CD4-positive, alpha-beta T cell treated with Interleukin-12 subunit alpha and Interleukin-12 subunit beta, for 1 hour (primary cell): Measurements from ENCODE around the gene FAM234A.

Experiments used
- DNase-seq: peaks from one replicate; pipeline ENCODE4 v3.0.0-alpha.2; 2020

The FAM234A gene

DNA sequence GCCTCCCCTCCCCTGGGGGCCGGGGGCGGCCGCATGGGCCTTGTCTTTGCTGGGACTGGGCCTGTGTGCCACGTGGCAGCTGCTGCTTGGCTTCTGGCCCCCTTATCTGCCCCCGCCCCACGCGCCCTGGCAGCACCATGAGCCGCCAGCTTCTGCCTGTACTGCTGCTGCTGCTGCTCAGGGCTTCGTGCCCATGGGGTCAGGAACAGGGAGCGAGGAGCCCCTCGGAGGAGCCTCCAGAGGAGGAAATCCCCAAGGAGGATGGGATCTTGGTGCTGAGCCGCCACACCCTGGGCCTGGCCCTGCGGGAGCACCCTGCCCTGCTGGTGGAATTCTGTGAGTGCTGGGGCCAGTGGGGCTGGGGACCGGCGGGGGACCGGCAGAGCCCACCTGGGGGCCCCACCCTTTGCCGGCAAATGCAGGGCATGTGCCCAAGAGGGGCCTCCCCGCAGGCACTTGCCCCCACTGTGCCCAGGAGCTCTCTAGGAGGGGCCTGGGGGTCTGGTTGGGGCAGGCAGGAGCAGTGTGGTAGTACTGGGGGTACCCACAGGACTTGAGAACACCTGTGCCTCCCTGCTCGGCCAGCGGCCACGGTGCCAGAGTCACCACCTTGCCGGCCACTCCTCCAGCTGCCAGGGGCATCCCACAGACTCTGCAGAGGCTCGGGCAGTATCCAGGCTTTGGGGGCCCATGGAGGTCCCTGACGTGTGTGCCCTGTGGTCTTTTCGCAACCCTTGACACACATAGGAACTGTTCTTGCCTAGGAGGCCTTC lies 48.6 kb downstream of the FAM234A start, which contains the start of gene PDIA2:
PDIA2 (plus strand) TSS at position 132 of the 773 bp plus-strand sequence; CDS start at position 138, 6 bp downstream.
- no peak for DNase-seq

DNA sequence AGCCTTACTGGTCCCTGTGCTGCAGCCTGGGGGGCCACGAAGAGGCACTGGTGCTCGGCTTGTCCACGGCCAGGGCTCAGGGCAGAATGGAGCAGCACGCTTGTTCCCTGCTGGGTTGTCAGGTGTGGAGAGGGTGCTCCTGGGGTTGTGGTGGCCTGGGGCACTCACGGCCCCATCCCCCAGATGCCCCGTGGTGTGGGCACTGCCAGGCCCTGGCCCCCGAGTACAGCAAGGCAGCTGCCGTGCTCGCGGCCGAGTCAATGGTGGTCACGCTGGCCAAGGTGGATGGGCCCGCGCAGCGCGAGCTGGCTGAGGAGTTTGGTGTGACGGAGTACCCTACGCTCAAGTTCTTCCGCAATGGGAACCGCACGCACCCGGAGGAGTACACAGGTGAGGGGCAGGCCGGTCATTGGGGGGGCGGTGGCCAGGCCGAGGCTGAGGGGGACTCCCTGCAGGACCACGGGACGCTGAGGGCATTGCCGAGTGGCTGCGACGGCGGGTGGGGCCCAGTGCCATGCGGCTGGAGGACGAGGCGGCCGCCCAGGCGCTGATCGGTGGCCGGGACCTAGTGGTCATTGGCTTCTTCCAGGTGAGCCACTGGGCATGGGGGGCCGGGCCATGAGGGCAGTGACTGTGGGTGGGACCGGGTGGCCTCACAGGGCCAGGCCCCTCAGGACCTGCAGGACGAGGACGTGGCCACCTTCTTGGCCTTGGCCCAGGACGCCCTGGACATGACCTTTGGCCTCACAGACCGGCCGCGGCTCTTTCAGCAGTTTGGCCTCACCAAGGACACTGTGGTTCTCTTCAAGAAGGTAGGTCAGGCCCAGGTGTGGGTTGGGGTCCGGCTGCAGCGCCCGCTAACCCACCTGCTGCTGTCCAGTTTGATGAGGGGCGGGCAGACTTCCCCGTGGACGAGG lies 49.8 kb downstream of the FAM234A start:
- DNase-seq: no peak

GRCh38 chr16:285146-286055 lies 50.8 kb downstream of the FAM234A start:
- DNase-seq: no peak

DNA sequence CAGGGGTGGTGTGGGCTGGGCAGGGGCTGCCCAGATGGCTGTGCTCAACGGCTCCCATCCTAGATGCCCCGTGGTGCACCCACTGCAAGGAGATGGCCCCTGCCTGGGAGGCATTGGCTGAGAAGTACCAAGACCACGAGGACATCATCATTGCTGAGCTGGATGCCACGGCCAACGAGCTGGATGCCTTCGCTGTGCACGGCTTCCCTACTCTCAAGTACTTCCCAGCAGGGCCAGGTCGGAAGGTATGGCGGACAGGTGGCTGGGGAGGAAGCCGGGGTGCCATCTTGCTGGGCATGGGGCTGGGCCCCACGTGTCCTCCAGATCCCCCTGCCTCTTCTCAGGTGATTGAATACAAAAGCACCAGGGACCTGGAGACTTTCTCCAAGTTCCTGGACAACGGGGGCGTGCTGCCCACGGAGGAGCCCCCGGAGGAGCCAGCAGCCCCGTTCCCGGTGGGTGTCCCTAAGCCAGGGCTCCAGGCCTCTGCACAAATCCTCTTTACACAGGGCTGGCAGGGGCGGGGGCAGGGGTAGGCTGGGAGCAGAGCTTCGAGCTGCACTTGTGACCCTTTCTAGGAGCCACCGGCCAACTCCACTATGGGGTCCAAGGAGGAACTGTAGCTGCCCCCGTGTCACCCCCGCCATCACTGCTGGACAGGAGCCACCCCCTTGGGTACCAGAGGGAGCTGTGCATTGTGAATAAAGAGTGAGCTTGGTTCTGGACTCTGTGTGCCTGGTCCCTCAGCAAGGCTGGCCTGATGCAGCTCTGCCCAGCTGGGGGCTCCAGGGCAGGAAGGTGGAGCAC lies 52.1 kb downstream of the FAM234A start:
- no peak for DNase-seq

GRCh38 chr16:287298-287811 lies 52.7 kb downstream of the FAM234A start:
- no peak for DNase-seq

DNA sequence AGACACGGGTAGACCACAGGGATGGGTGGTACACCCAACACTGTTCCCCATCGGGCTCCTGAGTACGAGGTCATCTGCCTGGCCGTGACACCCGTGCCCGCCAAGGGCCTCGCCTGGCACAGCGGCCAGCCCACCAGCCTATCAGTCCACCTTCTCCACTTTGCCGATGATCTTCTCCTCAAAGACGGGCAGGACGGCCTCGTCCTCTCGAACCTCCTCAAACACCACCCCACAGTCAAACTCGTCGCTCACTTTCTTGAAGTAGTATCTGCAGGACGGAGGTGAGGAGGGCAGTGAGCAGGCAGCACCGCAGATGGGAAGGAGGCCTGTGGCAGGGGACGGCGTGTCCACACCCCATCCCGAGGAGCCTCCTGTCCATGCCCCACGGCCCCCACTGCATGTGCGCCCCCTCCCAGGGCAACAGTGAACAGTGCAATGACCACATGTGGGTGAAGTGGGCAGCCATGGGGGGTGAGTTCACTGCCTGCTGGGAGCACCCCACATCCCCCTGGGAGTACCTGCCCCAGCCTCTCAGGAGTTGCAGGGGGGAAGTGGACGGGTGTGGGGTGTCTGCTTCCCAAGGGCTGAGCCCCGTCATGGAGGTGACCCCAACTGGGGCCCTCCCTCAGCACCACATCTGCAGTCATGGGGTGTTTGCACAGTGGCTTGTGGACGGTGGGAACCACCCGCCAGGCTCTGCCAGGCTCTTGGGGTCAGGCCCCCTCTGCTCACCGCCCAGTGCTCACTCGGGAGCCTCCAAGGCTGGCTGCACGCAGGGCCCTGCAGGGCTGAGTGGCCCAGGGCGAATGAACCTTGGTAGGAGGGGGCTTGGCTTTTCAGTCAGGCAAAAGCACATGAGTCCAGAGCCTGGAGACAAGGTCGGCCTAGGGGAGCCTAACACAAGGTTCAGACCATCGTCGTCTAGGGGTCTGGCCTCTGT lies 53.6 kb downstream of the FAM234A start:
- DNase-seq: no peak

DNA sequence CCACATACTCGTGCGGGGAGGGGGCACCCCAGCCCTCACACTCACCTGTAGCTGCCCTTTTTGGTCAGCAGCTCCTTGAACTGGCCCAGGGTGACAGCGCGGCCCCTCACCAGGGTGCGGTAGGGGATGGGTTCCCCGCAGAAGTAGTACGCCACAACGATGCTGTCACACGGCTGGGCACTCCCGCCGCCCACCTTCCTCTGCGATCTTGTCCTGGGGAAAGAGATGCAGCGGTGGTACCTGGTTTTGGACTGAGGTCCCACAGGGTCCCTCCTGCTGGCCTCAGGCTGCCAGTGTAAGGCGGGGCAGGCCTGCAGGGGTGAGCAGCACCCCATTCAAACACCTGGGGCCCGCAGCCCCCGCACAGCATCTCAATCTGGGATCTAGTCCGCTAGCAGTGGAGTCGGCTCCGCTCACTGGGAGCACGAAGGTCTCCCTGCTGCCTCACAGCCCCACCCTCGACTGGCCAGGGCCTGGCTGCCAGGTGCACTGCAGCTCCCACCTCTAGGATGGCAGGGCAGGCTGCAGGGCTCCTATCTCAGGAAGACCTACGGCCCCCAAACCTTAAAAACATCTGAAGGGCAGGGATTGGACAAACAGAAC lies 54.9 kb downstream of the FAM234A start:
- no peak for DNase-seq

DNA sequence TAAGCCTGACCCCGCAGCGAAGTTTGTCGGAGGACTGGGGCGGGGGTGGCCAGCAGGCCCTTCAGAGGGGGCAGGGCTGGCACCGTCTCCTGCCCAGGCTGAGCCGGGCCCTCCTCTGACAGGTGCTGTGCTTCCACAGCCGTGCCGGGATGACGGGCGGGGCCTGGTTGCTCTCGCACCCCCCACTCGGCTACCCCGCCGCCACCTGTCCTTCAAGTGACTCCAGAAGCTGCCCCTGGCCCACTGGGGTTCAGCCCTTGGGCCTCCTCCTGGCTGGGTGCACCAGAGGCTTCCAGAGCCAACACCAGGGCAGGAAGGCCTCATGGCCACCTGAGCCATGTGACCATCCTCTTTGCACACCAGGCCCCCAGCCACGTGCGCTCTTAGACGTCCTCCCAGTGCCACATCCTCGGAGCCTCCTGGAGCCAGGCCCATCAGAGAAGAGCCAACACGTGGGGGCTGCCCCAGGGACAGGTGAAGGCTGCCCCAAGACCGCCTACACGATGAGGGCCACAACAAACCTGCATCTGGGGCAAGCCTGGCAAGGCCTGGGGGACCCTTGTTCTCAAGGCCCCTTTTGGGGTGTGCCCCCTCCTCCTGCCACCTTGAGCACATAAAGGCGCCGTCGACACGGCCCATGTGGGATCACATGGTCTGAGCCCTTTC lies 55.5 kb downstream of the FAM234A start:
- DNase-seq: no peak

DNA sequence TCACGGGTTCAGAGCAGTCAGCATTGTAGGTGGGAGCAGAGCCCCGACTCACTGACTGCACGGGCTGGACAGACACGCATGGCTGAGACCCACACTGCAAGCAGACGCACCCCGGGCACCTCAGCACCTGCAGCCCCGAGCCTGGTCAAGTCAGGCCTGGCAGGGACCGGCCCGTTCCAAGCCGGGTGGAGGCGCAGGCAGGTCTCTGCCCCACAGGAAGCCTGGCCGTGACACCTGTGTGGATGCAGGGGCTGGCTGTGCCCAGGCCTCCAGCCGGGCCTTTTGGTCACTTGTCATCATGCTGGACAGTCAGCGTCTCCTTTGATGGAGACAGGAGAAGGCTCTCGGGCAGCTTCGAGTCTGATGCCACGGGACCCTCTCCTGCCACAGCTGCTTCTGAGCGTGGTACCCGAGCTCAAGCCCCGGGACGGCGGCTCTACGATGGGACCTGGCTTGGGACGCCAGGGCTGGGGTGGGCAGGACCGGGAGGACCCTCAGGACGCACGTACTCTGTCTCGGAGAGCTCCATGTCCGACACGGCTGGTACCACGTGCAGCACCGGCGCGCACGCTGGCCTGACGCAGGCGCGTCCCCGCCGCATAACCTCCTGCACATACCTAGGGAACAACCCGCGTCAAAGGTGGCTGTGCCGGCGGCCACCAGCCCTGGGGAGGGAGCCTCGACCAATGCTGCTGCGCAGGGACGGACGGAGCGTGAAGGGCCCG lies 56.2 kb downstream of the FAM234A start:
- DNase-seq: no peak

- no peak for DNase-seq
These were observed 56.9 kb downstream of the FAM234A start for GRCh38 chr16:291539-291938.

- no peak for DNase-seq
These were observed 58.6 kb downstream of the FAM234A start for GRCh38 chr16:293043-293775.

DNA sequence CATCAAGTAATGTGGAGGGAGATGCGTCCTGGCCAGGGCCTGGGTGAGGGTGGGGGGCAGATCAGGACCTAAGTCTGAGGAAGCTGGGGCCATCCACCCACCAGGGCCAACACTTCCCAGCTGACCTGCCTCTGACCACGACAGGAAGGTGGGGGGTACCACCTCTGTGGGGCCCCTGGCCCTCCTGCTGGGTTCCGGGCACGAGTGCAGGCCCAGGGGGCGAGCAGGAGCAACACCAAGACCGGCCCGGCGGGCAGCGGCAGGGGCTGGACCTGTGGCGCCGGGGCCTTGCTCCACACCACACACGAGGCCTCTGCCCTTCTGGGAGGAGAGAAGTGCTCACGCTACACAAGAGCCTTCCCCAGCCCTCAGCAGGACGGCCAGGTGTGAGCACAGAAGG lies 61.7 kb downstream of the FAM234A start:
- DNase-seq: no peak

DNA sequence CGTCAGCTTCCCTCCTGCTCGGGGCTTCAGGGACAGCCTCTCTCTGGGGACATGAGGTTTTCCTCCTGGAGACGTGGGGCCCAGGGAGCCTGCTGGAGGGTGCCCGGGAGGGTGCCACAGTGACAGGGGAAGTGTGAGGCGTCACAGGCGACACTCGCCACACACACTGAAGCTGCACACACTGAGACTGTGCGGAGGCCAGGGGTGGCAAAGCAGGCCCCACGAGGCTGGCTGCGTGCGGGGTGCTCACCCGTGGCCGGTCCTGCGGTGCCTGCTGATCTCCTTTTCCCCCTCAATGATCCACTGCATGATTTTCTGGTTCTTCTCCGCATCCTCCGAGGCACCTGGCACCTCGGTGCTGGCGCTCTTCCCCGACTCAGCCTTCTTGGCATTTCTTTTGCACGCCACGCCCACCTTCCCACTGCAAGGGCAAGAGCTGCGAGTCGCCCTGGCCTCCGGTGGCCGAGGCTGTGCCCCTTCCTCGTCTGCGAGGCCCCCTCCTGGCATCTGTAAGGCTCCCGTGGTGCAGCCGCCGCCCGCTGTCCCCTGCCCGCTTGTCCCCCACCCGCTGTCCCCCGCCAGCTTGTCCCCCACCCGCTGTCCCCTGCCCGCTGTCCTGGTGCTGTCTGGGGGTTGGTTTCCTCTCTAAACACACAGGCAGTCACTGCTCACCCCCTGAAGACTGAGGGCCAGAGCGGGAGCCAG lies 62.3 kb downstream of the FAM234A start:
- DNase-seq: no peak

GRCh38 chr16:297832-298231 lies 63.2 kb downstream of the FAM234A start:
- no peak for DNase-seq

- no peak for DNase-seq
These were observed 66.6 kb downstream of the FAM234A start for GRCh38 chr16:301235-301634.

DNA sequence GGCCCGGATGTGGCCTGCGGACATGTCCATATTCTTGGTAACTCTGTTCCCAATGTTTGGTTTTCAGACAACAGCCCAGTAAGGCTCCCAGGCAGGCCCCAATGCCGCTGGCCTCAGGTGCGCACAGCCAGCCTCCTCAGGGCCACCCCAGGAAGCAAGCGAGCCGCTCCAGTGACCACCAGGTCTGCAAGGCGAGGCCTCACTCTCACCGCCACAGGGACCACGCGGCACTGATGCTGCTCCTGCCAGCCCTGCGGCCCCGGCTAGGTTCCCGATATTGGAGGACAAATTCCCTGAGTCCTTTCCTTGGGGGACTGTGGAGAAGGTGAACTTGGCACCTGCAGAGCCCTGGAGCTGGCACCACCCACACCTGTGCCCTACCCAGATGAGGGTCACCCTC lies 67.3 kb downstream of the FAM234A start:
- no peak for DNase-seq

- DNase-seq: no peak
These were observed 69.3 kb downstream of the FAM234A start for GRCh38 chr16:303760-304505.
